ENCODE results near the gene SDHD.
"Not testable (repeated sequence)": the region's sequence is repeated elsewhere in the genome, so short reads cannot be mapped to it uniquely, and the experiment has no call there.

Gene SDHD

GRCh38 chr11:112086422-112087191 lies at the start of gene SDHD, which contains the start of gene TIMM8B:
Gene SDHD, plus strand, starts transcription at chr11:112086873. Its CDS starts 35 bp downstream, at chr11:112086908.
Gene TIMM8B, minus strand, starts transcription at chr11:112086756. Its CDS starts 33 bp downstream, at chr11:112086723.
- FAIRE-seq: peak; percentile 57

DNA sequence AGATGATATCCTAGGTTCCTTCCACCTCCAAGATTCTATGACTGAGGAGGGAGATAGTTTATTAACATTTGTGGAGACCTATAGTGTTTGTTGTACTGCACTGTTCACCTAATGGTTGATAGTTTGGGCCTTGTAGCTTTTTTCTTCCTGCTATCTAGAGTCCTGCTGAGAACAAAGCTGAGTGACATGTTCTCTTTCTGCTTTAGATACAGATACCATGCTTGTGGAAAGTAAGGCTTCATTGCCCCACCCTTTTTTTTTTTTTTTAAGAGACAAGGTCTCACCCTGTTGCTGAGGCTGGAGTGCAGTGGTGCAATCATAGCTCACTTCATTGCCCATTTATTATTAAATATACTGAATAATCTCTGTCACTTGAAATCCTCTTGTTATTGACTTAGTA lies 49.1 kb upstream of the SDHD start:
- FAIRE-seq: no peak

- no peak for FAIRE-seq
Measured at GRCh38 chr11:112042161-112042960, 44.3 kb upstream of the SDHD start.

GRCh38 chr11:112042961-112043304 lies 43.7 kb upstream of the SDHD start:
- FAIRE-seq: no peak

- FAIRE-seq: no peak
Measured at GRCh38 chr11:112044961-112045360, 41.7 kb upstream of the SDHD start.

DNA sequence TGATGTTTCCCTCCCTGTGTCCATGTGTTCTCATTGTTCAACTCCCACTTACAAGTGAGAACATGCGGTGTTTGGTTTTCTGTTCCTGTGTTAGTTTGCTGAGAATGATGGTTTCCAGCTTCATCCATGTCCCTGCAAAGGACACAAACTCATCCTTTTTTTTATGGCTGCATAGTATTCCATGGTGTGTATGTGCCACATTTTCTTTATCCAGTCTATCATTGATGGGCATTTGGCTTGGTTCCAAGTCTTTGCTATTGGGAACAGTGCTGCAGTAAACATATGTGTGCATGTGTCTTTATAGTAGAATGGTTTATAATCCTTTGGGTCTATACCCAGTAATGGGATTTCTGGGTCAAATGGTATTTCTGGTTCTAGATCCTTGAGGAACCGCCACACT lies 40.0 kb upstream of the SDHD start:
- not testable (repeated sequence) for FAIRE-seq

DNA sequence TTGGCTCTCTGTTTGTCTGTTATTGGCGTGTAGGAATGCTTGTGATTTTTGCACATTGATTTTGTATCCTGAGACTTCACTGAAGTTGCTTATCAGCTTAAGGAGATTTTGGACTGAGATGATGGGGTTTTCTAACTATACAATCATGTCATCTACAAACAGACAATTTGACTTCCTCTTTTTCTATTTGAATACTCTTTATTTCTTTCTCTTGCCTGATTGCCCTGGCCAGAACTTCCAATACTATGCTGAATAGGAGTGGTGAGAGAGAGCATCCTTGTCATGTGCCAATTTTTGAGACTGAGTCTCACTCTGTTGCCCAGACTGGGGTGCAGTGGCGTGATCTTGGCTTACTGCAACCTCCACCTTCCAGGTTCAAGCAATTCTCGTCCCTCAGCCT lies 38.4 kb upstream of the SDHD start:
- not testable (repeated sequence) for FAIRE-seq

DNA sequence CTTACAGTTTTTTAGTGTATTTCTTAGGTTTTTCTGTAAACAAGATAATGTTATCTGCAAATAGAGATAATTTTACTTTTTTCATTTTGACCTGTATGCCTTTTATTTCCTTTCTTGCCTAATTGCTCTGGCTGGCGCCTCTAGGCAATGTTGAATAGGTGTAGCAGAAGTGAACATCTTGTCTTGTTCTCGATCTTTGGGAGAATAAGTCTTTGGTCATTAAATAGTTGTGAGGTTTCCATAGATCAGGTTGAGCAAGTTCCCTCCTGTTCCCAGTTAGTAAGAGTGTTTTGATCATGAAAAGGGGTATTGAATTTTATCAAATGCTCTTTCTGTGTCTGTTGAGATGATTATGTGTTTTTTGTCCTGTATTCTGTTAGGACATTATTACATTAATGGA lies 36.9 kb upstream of the SDHD start:
- FAIRE-seq: no peak

DNA sequence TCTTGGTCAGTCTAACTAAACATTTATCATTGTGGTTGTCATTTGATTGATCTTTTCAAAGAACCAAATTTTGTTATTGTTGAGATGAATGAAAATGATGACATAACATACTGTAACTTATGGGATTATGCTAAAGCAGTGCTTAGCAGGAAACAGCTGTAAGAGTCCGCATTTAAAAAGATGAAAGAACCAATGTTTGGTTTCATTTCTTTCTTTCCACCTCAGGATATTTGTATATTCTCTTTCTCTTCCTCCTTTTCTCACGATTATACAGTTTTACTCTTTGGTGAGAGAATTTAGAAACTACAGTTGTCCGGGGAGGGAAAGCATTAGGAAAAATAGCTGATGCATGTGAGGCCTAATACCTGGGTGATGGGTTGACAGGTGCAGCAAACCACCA lies 36.0 kb upstream of the SDHD start:
- FAIRE-seq: no peak

- FAIRE-seq: no peak
Measured at GRCh38 chr11:112051768-112052167, 34.9 kb upstream of the SDHD start.

DNA sequence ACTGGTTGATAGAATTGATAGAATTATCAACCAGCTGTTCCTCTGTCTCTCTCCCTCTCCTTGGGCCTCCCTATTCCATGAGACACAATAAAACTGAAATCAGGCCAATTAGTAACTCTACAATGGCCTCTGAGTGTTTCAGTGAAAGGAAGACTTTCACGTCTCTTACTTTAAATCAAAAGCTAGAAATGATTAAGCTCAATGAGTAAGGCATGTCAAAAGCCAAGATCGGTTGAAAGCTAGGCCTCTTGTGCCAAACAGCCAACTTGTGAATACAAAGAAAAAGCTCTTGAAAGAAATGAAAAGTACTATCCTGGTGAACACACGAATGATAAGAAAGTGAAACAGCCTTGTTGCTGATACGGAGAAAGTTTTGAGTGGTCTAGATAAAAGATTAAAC lies 29.5 kb upstream of the SDHD start:
- no peak for FAIRE-seq

DNA sequence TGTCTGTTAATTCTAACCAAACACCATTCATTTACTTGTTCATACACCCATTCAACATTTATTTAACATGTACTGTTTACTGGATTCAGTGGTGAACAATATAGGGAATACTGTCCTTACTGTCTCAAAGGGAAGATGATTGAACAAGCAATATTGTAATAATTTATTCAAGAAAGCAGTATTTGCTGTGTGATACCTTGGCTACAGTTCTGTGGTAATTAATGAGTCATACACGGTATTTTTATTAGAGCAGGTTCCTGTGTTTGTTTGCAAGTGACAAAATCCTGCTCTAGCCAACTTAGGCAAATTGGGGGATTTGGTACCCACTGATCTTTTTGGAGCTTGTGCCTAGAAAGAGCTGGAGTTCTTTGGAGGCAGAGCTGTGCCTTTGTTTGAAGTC lies 28.6 kb upstream of the SDHD start:
- no peak for FAIRE-seq

DNA sequence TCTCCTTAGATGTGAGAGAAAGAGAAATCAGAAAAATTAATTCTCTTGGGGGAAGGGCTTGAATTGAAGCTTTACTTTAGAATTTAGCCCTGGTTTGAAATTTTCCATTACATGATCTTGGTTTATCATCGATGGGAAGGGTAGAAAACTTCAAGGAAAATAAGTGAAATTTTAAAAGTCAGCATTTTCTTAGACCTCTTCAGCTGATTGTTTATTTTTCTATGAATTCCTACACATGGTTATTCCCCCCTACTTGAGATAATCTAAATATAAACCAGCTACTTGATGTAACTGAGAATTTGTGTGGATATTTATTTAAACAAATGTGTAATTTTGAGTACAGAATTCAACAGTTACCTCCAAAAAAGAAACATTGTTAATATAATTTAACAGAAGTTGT lies 23.8 kb upstream of the SDHD start:
- no peak for FAIRE-seq

DNA sequence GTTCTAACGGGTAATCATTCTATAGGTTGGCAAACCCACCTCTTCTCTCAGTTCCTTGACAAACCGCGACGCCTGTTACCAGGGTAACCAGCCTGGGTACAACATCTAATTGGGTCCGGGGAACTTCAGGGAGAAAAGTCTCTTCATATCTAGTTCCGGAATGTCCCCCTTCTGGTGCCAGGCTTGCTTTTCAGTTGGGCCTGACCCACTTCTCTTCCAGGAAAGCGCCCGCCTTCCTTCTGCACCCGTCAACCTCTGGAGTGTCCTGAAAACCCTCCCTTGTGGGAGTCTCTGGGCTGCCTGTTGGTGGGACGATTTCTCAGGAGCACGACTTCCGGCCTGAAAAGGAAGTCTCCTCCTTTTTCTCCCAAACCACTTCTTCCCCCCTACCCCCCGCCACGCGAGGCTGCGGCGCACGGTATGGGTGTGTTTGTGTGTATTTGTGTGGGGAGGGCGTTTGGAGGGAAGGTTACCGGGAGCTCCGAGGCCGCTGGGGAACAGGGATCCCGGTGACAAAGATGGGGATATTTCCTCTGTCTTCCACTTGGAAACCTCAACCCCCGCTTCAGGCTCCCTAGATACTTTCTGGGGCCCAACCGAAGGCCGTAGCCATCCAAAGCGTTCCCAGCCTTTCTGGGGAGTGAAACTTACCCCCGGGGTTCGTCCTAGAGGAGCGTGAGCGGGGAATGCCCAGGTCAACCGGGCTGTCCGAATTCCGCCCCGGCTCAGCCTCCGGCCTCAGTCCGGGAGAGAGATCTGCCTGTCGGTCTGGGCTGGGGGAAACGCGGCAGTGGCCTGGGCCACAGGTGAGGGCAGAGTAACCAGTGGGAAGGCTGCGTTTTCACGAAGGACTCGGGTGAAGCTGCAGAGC lies 12.5 kb upstream of the SDHD start, which contains the start of the genes NKAPD1 and PIH1D2:
NKAPD1 (plus strand) TSS at position 359 of the 871 bp plus-strand sequence. CDS start 1,276 bp downstream, outside the sequence.
PIH1D2 (minus strand) TSS at position 77 of the 871 bp plus-strand sequence. CDS start 843 bp downstream, outside the sequence.
- FAIRE-seq: no peak

- FAIRE-seq: no peak
Measured at GRCh38 chr11:112082729-112083128, 3.9 kb upstream of the SDHD start.

- FAIRE-seq: no peak
Measured at GRCh38 chr11:112085822-112086421, 751 bp upstream of the SDHD start.

DNA sequence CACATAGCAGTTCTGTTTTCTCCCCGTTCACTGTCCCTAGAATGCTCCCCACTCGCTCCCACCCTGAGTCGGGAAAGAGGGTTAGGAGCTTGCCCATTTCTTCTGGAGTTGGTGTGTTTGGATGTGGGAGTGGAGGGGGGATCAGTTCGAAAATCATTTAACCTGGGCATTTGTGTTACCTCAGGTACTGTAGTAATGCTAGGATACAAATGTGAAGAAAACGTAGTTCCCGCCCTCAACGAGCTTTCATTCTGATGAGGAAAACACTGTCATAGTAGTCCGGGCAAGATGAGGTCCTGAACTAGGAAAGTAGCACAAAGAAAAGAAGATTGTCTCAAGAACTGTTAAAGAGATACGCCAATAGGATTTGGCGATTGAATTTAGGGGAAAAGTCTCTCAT lies 539 bp downstream of the SDHD start:
- FAIRE-seq: no peak

GRCh38 chr11:112095302-112095701 lies 8.6 kb downstream of the SDHD start:
- peak; percentile 74 for FAIRE-seq

- FAIRE-seq: no peak
Measured at GRCh38 chr11:112096194-112096593, 9.5 kb downstream of the SDHD start.

GRCh38 chr11:112097734-112098528 lies 11.3 kb downstream of the SDHD start:
- FAIRE-seq: no peak

GRCh38 chr11:112100462-112100861 lies 13.8 kb downstream of the SDHD start:
- FAIRE-seq: no peak

Data from endometrium (tissue), 2 donors.